Measurements from ENCODE around the gene CT45A3.
"Not testable (repeated sequence)": the region's sequence is repeated elsewhere in the genome, so short reads cannot be mapped to it uniquely, and the experiment has no call there.

CT45A3 gene

GRCh38 chrX:135768091-135768490, at the start of gene CT45A3:
TSS of gene CT45A3 (minus strand) at chrX:135768191. CDS start at chrX:135764444, 3,747 bp downstream.
- not testable (repeated sequence) for H3K27me3 ChIP-seq (ENCODE audit: low read depth, low read length); H3K4me1 ChIP-seq (ENCODE audit: control insufficient read depth in 1 of 2, insufficient read depth in 2 of 2, low read length in 2 of 2); H3K9me3 ChIP-seq (ENCODE audit: control insufficient read depth in 1 of 2, low read length in 2 of 2); H3K4me3 ChIP-seq (ENCODE audit: low read depth in 1 of 2, low read length in 2 of 2); H3K27ac ChIP-seq (ENCODE audit: low read length); H3K36me3 ChIP-seq (ENCODE audit: control insufficient read depth in 1 of 2, insufficient read depth in 2 of 2, low read length in 2 of 2)

- H3K4me1 ChIP-seq (ENCODE audit: control insufficient read depth in 1 of 2, insufficient read depth in 2 of 2, low read length in 2 of 2); H3K9me3 ChIP-seq (ENCODE audit: control insufficient read depth in 1 of 2, low read length in 2 of 2); H3K4me3 ChIP-seq (ENCODE audit: low read depth in 1 of 2, low read length in 2 of 2); H3K36me3 ChIP-seq (ENCODE audit: control insufficient read depth in 1 of 2, insufficient read depth in 2 of 2, low read length in 2 of 2); H3K27ac ChIP-seq (ENCODE audit: low read length); H3K27me3 ChIP-seq (ENCODE audit: low read depth, low read length): not testable (repeated sequence)
Observed at GRCh38 chrX:135802687-135803086, 34.7 kb upstream of the CT45A3 start, which contains the start of gene CT45A6. TSS of gene CT45A6 (minus strand) at chrX:135802787. CDS start at chrX:135798993, 3,794 bp downstream.

GRCh38 chrX:135785403-135785802, 17.4 kb upstream of the CT45A3 start, which contains the start of gene CT45A5:
TSS of gene CT45A5 (minus strand) at chrX:135785503. CDS start at chrX:135781729, 3,774 bp downstream.
- not testable (repeated sequence) for H3K27me3 ChIP-seq (ENCODE audit: low read depth, low read length); H3K27ac ChIP-seq (ENCODE audit: low read length); H3K4me3 ChIP-seq (ENCODE audit: low read depth in 1 of 2, low read length in 2 of 2); H3K36me3 ChIP-seq (ENCODE audit: control insufficient read depth in 1 of 2, insufficient read depth in 2 of 2, low read length in 2 of 2); H3K4me1 ChIP-seq (ENCODE audit: control insufficient read depth in 1 of 2, insufficient read depth in 2 of 2, low read length in 2 of 2); H3K9me3 ChIP-seq (ENCODE audit: control insufficient read depth in 1 of 2, low read length in 2 of 2)

- H3K9me3 ChIP-seq (ENCODE audit: control insufficient read depth in 1 of 2, low read length in 2 of 2); H3K4me1 ChIP-seq (ENCODE audit: control insufficient read depth in 1 of 2, insufficient read depth in 2 of 2, low read length in 2 of 2); H3K27me3 ChIP-seq (ENCODE audit: low read depth, low read length); H3K36me3 ChIP-seq (ENCODE audit: control insufficient read depth in 1 of 2, insufficient read depth in 2 of 2, low read length in 2 of 2); H3K27ac ChIP-seq (ENCODE audit: low read length); H3K4me3 ChIP-seq (ENCODE audit: low read depth in 1 of 2, low read length in 2 of 2): not testable (repeated sequence)
Observed at GRCh38 chrX:135744739-135745138, 23.3 kb downstream of the CT45A3 start.

- H3K9me3 ChIP-seq (ENCODE audit: control insufficient read depth in 1 of 2, low read length in 2 of 2) = no peaks in the 10 kb centered on the region
- no peaks in the 10 kb centered on the region for H3K27me3 ChIP-seq (ENCODE audit: low read depth, low read length)
- no peak overlapping the region for H3K27ac ChIP-seq (ENCODE audit: low read length)
- no peak overlapping the region for H3K4me3 ChIP-seq (ENCODE audit: low read depth in 1 of 2, low read length in 2 of 2)
- no peaks in the 10 kb centered on the region for H3K36me3 ChIP-seq (ENCODE audit: control insufficient read depth in 1 of 2, insufficient read depth in 2 of 2, low read length in 2 of 2)
- H3K4me1 ChIP-seq (ENCODE audit: control insufficient read depth in 1 of 2, insufficient read depth in 2 of 2, low read length in 2 of 2) = no peaks in the 10 kb centered on the region
Observed at GRCh38 chrX:135741192-135741715, 26.7 kb downstream of the CT45A3 start.

- no peaks in the 10 kb centered on the region for H3K4me1 ChIP-seq (ENCODE audit: control insufficient read depth in 1 of 2, insufficient read depth in 2 of 2, low read length in 2 of 2)
- H3K9me3 ChIP-seq (ENCODE audit: control insufficient read depth in 1 of 2, low read length in 2 of 2) = no peaks in the 10 kb centered on the region
- H3K4me3 ChIP-seq (ENCODE audit: low read depth in 1 of 2, low read length in 2 of 2) = no peak overlapping the region
- no peak overlapping the region for H3K27ac ChIP-seq (ENCODE audit: low read length)
- H3K27me3 ChIP-seq (ENCODE audit: low read depth, low read length) = no peaks in the 10 kb centered on the region
- no peaks in the 10 kb centered on the region for H3K36me3 ChIP-seq (ENCODE audit: control insufficient read depth in 1 of 2, insufficient read depth in 2 of 2, low read length in 2 of 2)
Observed at GRCh38 chrX:135740681-135741149, 27.3 kb downstream of the CT45A3 start.

- Histone ChIP-seq H3K27ac (ENCODE audit: low read length) (no peak overlapping the region), H3K27me3 (ENCODE audit: low read depth, low read length) (no peaks in the 10 kb centered on the region), H3K36me3 (ENCODE audit: control insufficient read depth in 1 of 2, insufficient read depth in 2 of 2, low read length in 2 of 2) (no peaks in the 10 kb centered on the region), H3K4me1 (ENCODE audit: control insufficient read depth in 1 of 2, insufficient read depth in 2 of 2, low read length in 2 of 2) (no peaks in the 10 kb centered on the region), H3K9me3 (ENCODE audit: control insufficient read depth in 1 of 2, low read length in 2 of 2) (no peaks in the 10 kb centered on the region), H3K4me3 (ENCODE audit: low read depth in 1 of 2, low read length in 2 of 2) (no peak overlapping the region)
Observed at GRCh38 chrX:135737366-135738071, 30.5 kb downstream of the CT45A3 start.

GRCh38 chrX:135734666-135735065, 33.3 kb downstream of the CT45A3 start:
- not testable (repeated sequence) for H3K9me3 ChIP-seq (ENCODE audit: control insufficient read depth in 1 of 2, low read length in 2 of 2); H3K36me3 ChIP-seq (ENCODE audit: control insufficient read depth in 1 of 2, insufficient read depth in 2 of 2, low read length in 2 of 2); H3K4me1 ChIP-seq (ENCODE audit: control insufficient read depth in 1 of 2, insufficient read depth in 2 of 2, low read length in 2 of 2); H3K4me3 ChIP-seq (ENCODE audit: low read depth in 1 of 2, low read length in 2 of 2); H3K27me3 ChIP-seq (ENCODE audit: low read depth, low read length); H3K27ac ChIP-seq (ENCODE audit: low read length)

- no peak overlapping the region for H3K4me3 ChIP-seq (ENCODE audit: low read depth in 1 of 2, low read length in 2 of 2)
- no peaks in the 10 kb centered on the region for H3K9me3 ChIP-seq (ENCODE audit: control insufficient read depth in 1 of 2, low read length in 2 of 2)
- no peak overlapping the region for H3K27ac ChIP-seq (ENCODE audit: low read length)
- no peaks in the 10 kb centered on the region for H3K27me3 ChIP-seq (ENCODE audit: low read depth, low read length)
- no peaks in the 10 kb centered on the region for H3K36me3 ChIP-seq (ENCODE audit: control insufficient read depth in 1 of 2, insufficient read depth in 2 of 2, low read length in 2 of 2)
- no peaks in the 10 kb centered on the region for H3K4me1 ChIP-seq (ENCODE audit: control insufficient read depth in 1 of 2, insufficient read depth in 2 of 2, low read length in 2 of 2)
Observed at GRCh38 chrX:135713795-135714194, 54.2 kb downstream of the CT45A3 start.

GRCh38 chrX:135713183-135713689, 54.8 kb downstream of the CT45A3 start, which contains the start of gene CT45A1:
TSS of gene CT45A1 (plus strand) at chrX:135713639. CDS start at chrX:135718941, 5,302 bp downstream.
- not testable (repeated sequence) for H3K4me3 ChIP-seq (ENCODE audit: low read depth in 1 of 2, low read length in 2 of 2); H3K27ac ChIP-seq (ENCODE audit: low read length); H3K9me3 ChIP-seq (ENCODE audit: control insufficient read depth in 1 of 2, low read length in 2 of 2); H3K27me3 ChIP-seq (ENCODE audit: low read depth, low read length); H3K36me3 ChIP-seq (ENCODE audit: control insufficient read depth in 1 of 2, insufficient read depth in 2 of 2, low read length in 2 of 2); H3K4me1 ChIP-seq (ENCODE audit: control insufficient read depth in 1 of 2, insufficient read depth in 2 of 2, low read length in 2 of 2)
